CD4-positive, alpha-beta T cell treated with Interleukin-2 at 100 ng/mL for 4 hours (primary cell): ENCODE data around the gene CNGB1.
"Not testable (repeated sequence)": the region's sequence is repeated elsewhere in the genome, so short reads cannot be mapped to it uniquely, and the experiment has no call there.

Source experiments
- DNase-seq: peaks from one replicate; pipeline ENCODE4 v3.0.0-alpha.2; 2020; ENCODE audit warnings: low spot score

CNGB1 gene

DNA sequence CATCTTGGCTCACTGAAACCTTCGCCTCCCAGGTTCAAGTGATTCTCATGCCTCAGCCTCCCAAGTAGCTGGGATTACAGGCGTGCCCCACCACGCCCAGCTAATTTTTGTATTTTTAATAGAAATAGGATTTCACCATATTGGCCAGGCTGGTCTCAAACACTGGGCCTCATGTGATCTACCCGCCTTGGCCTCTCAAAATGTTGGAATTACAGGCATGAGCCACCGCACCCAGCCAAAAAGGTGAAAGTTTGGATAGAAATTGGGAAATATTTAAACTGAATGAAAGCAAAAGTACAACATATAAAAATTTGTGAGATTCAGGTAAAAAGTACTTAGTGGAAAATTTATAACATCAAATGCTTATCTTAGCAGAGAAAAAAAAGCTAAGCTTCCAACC lies 115.7 kb downstream of the CNGB1 start:
- DNase-seq: no peak

DNA sequence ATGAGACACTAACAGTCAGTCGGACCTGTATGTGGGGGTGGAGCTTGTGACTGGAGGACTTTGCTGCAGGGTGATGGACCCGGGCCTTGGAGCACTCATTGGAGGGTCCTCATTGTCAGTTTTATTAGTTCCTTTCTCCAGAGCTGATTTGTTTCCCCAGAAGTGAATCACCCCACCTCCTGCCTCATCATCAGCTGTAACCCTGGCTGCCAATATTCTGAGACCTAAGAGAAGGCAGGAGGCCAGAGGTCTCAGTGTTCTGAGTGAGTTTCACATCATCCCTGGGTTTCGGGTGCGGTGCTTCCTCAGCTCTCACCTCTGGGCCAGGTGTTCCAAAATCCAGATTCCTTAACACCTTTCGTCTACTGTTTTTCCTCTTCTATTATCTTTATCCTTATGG lies 118.7 kb downstream of the CNGB1 start:
- DNase-seq: no peak

DNA sequence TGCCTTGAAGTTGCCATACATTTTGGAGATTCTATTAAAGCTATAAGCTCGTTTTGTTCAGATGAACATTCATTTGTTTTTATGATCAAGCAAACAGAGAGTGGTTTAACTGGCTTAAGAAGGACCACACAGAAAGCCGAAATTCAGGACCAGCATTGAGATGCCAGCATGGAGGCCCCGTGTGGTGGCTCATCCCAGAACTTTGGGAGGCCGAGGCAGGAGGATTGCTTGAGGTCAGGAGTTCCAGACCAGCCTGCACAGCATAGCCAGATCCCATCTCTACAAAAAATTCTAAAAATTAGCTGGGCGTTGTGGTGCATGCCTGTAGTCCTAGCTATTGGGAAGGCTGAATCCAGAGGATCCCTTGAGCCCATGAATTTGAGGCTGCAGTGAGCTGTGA lies 122.7 kb downstream of the CNGB1 start:
- DNase-seq: no peak

DNA sequence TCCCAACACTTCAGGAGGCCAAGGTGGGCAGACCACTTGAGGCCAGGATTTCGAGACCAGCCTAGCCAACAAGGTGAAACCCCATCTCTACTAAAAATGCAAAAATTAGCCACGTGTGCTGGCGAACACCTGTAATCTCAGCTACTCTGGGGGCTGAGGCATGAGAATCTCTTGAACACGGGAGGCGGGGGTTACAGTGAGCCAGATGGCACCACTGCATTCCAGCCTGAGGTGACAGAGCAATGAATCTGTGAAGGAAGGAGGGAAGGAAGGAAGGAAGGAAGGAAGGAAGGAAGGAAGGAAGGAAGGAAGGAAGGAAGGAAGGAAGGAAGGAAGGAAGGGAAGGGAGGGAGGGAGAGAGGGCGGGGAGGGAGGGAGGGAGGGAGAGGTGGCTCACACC lies 124.0 kb downstream of the CNGB1 start:
- not testable (repeated sequence) for DNase-seq

- no peak for DNase-seq
Measured at GRCh38 chr16:57846078-57846697, 124.7 kb downstream of the CNGB1 start.

DNA sequence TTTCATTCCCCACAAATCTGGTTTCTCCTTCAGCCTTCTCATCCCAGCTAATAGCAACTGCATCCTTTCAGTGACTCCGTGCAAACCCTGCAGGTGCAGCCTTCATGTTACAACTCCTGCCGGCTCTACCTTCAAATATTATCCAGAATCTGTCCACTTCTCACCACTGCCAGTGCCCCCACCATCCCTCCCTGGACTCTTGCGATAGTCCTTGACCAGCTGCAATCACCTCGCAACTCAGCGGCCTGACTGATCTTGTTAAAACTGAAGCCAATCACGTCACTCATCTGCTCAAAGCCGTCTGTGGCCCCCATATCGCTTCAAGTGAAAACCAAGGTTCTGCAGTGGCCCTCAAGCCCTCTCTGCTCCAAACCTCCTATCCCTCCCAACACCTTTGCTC lies 125.8 kb downstream of the CNGB1 start:
- no peak for DNase-seq

DNA sequence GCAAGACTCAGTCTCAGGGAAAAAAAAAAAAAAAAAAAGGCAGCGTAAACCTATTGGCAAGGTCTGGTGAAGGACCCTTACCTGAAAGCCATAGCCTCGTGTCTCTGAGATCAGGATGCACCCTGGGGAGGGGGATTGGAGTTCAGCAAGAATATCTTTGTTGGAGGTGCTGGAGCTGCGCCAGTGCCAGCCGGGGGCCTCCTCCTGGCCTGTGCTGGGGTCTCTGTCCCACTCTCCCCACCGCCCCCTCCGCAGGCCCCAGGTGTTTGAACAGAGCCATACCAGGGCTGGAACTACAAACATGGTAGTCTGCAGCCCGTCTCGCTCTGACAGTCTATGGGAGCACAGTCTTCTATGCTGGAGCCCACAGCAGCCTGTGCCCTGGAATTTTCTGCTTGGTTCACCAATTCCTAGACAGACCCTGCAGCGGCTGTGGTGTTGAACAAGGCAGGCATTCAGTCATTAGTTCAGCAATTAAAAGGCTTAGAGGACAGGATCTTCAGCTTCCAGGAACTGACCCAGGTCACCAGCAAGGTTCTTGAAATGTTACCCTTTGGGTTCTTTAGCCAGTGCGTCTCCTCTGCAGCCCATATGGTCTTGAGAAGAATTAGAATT lies 126.4 kb downstream of the CNGB1 start:
- DNase-seq: no peak

DNA sequence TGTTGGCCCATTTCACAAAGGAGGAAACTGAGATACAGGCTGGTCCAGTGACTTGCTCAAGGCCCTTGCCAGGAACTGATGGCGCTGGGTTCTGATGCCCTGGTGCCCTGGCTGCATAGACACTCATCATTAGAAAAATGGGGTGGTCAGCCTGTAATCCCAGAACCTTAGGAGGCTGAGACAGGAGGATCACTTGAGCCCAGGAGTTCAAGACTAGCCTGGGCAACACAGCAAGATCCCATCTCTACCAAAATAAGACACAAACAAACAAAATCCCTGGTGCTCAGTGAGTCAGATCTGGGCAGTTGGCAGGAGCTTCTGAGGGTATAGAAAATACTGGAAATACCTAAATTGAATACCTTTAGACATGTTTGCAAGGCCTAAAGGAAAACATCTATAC lies 127.5 kb downstream of the CNGB1 start:
- no peak for DNase-seq

- no peak for DNase-seq
Measured at GRCh38 chr16:57842601-57843000, 128.3 kb downstream of the CNGB1 start.

DNA sequence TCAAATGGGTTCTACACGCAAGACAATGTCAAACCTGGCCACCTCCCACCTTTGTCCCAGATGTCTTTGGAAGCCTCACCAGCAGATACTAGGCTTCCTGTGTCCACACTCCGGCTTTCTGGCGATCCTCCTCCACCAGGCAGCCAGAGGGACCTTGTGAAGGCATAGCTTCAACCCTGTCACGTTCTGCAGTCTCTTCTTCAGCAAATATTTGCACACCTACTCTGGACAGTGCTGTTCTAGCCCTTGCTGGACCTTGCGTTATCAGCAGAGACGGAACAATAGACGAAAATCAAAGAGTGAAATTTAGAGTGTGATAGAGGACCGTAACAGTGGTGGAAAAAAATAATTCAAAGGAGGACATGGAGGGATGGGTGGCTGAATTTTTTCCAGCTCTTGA lies 130.1 kb downstream of the CNGB1 start:
- no peak for DNase-seq

GRCh38 chr16:57838161-57838560 lies 132.8 kb downstream of the CNGB1 start:
- DNase-seq: no peak

DNA sequence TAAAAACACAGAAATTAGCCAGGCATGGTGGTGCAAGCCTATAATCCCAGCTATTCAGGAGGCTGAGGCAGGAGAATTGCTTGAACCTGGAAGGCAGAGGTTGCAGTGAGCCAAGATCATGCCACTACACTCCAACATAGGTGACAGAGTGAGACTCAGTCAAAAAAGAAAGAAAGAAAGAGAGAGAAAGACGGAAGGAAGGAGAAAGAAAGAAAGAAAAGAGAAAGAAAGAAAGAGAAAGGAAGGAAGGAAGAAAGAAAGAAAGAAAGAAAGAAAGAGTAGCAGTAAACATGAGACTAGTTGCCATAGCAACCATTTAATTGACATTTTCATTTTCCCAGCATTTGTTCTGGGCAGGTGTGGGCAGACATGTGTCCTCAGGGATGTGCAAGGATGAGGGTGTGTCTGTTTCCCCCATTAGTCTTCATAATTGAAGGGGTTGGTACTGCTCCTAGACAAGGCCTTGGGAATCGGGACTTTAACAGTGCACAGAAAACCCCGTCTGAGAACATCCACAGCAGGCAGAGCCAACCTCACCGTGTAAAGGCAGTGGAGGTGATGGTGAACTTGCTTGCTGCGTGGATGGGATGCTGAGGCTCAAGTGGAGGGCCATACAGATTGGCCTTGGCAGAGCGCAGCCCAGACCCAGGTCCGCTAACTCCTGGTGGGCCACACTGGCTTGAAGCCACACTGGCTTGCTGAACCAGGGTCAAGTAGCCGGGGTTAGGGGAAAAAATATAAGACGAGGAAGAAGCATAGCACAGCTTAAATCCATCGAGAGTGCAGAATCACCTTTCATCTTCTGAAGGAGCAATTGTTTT lies 133.4 kb downstream of the CNGB1 start:
- no peak for DNase-seq

DNA sequence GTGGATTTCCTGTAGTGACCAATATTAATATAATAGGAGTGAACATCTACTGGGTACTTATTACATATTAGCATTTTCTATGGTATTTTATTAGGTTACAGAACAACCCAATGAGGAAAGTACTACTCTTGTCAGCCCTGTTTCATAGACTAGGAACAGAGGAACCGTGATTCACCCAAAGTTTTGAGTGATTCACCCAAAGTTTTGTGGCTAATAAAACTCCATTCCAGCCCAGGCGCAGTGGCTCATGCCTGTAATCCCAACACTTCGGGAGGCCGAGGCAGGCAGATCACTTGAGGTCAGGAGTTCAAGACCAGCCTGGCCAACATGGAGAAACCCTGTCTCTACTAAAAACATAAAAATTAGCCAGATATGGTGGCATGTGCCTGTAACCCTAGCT lies 135.5 kb downstream of the CNGB1 start:
- DNase-seq: not testable (repeated sequence)

GRCh38 chr16:57834936-57835335 lies 136.0 kb downstream of the CNGB1 start:
- no peak for DNase-seq
